GM18861 (cell line): Measurements from ENCODE around the gene NCBP3.
"Not testable (repeated sequence)": the region's sequence is repeated elsewhere in the genome, so short reads cannot be mapped to it uniquely, and the experiment has no call there.

Experiments used
- ATAC-seq: cut with Tn5 transposase; IDR thresholded peaks from one replicate; pipeline ENCODE4 v1.9.1; 2021; ENCODE audit not compliant: unreplicated experiment

NCBP3 gene

DNA sequence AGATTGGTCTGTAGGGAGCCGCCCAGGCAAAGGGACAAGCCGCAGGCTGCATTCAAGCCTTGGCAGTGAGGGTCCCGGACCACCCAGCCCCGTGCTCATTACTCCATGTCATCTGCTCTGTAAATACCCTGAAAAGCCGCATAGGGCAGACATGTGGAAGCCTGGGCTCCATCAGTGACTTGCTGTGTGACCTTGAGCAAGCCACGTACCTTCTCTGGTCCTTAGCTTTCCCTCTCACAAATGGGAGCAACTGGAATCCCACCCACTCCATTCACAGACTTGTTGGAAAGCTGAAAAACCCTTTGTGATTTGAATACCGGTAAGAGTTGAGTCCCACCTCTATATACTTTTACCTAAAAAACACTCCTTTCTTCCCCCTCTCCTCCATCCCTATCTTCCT lies 34.9 kb upstream of the NCBP3 start:
- ATAC-seq: no peak

DNA sequence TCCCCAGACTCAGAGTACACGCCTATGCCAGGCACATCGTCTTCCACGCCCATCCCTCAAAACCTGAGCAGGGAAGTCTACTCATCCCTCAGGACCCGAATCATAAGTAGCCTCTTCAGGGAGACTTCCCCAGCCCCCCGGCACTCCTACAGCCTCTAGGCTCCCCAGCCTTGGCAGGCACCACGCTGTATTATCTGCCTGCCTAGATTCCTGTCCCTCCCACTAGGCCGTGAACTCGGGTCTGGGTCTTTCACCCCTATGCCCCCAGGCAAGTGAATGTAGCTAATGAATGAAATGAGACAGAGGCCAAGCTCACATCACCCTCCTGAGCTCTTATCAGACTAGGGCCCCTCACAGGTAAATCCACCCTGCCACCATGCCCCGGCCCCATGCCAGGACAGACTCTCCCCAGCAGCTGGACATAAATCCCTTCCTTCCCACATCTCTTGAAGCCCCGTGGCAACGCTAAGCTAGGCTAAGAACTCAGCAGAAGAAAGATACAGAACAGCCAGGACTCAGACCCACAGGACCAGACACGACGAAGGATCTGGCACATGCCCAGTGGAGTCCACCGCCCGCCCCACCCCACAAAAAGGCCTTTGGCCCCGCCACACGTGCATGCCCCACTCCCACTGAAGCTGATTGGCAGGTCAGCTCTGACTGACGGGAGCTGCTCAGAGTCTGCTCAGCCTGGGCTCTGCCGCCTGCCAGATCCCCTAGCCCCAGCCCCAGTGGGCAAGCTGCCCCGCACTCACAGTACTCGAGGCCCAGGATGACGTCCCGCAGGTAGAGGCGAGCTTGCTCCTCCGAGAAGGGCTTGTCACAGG lies 33.8 kb upstream of the NCBP3 start:
- no peak for ATAC-seq

DNA sequence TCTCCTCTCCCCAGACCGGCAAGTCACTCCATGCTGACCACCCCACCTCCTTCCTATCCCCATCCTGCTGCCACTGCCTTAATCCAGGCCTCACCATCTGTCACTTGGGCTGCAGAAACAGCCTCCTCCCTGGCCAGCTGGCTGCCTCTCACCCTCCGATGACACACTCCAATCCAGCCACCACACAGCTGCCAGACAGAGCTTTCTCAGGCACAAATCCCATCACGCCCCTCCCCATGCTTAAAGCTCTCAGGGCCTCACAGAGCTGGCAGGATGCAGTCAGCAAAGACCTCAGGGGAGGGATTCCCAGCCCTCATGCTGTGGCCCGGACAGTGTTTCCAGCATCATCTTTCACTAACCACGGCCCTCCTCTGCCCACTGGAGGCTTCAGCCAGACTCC lies 33.1 kb upstream of the NCBP3 start:
- no peak for ATAC-seq

DNA sequence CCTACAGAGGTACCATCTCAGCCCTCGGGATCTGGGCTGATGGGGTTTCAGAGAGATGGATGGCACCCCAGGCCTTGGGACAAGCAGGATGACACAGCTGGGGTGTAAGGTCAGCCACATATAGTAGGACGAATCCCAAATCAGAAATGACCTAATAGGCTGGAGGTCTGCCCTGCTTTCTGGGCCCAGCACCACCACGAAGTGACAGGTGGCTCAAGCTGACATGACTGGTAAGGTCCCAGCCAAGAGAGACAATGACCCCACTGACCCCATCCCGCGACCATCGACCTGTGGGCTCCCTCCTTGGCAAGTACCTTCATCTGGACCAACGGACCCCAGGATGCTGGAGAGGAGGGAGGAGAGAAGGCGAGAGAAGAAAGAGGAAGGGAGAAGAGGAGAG lies 31.2 kb upstream of the NCBP3 start:
- ATAC-seq: no peak

DNA sequence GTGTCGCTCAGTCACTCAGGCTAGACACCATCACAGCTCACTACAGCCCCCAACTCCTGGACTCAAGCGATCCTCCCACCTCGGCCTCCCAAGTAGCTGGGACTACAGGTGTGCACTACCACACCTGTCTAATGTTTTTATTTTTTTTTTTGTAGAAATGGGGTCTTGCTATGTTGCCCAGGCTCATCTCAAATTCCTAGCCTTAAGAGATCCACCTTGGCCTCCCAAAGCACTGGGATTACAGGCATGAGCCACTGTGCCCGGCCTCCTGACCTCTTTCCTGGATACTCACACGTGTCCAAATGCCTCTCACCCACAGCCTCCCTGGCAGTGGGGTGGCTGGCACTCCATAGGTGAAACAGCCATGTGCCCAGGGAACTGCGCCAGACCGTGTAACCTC lies 29.3 kb upstream of the NCBP3 start:
- no peak for ATAC-seq

GRCh38 chr17:3873862-3874261 lies 27.8 kb upstream of the NCBP3 start:
- ATAC-seq: no peak

- no peak for ATAC-seq
These were observed 24.8 kb upstream of the NCBP3 start for GRCh38 chr17:3870871-3871306.

- no peak for ATAC-seq
These were observed 21.6 kb upstream of the NCBP3 start for GRCh38 chr17:3867606-3868005.

DNA sequence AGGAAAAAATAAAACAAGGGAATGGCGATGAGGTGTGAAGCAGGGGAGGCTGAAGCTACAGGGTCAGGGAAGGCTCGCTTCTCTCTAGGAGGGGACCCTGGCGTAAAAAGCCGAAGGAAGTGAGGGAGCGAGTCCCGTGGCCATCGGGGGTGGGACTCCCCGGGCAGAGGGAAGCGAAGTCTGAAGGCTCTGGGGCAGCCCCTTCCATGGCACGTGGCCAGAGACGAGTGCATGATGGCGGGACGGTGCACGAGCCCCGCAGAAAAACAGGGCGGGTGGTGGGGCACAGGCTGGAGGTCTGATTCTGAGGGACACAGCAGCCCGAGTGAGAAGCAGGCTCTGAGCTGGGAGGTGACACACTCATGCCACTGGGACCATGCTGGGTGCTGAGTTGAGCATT lies 21.1 kb upstream of the NCBP3 start:
- ATAC-seq: no peak

DNA sequence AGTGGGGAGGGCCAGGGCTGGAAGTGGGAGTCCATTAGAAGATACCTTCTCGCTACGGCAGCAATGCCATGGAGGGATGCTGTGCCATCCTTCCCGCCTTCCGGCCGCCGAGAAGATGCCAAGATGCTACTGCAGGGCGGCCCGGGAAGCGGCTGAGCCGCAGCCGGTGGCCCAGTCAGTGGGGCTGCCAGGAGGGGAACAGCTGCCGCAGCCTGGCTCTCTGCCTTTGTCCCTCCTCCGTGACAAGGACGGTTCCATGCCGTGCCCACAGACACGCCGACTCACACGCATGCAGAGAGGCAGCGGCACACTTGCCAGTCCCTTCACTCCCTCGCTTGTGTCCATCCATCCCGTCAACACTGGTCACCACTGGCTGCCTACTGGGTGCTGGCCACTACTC lies 20.2 kb upstream of the NCBP3 start:
- ATAC-seq: no peak

GRCh38 chr17:3865176-3865575 lies 19.1 kb upstream of the NCBP3 start:
- no peak for ATAC-seq

DNA sequence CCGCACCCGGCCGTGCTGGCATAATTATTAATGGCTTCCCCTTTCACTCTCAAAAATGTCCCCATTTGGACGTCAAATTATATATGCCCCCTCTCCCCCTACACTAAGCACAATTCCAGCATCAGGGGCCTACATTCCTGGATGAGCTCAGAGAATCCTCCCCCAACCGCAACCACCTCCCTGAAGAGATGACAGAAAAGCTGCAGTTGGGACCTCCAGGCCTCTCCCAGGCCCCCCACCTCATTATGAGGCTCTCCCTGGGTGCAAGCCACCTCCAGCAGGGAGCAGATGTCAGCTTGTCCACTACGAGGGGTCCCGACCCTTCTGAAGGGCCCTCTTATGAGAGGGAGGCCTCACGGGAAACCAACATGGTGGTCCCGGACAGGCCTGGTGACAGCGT lies 18.5 kb upstream of the NCBP3 start:
- no peak for ATAC-seq

DNA sequence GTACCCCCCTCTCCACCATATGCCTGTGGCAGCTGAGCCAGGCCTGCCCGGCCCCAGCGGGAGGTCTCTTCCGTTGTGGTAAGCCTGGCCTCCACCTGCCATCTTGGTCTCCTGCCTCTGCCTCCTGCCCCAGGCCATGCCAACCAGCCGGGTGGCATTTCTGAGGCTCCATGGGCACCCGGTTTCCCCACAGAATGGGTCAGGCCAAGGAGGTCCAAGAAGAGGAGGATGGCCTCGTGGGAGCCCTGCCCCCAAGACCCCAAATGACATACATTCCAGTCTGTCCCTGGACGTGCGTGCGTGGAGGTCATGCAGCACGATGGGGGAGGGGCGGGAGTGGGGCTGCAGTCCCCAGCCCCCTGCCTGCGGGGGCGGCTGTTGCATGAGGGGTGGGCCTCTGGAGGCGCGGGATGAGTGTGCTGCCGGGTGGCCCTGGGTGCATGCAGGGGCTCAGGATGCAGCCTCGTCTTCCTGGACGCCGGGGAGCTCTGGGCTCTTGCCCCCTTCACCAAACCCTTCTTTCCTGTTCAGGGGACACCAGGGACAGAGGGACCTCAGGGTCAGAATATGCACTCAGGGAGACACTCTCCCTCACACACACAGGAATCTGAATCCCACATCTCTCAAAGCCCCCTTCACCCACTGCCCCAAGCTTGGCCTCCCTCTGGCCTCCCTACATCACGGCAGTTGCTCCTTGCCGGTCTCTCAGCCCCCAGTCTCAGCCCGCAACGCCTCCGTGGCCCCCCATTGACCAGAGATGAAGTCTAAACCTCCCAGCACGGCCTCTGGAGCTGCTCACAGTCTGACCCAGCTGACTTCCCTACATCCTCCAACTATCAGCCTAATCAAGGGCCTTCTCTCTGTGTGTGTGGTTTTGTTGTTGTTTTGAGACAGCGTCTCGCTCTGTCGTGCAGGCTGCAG lies 16.0 kb upstream of the NCBP3 start:
- ATAC-seq: no peak

- no peak for ATAC-seq
These were observed 15.1 kb upstream of the NCBP3 start for GRCh38 chr17:3860939-3861700.

DNA sequence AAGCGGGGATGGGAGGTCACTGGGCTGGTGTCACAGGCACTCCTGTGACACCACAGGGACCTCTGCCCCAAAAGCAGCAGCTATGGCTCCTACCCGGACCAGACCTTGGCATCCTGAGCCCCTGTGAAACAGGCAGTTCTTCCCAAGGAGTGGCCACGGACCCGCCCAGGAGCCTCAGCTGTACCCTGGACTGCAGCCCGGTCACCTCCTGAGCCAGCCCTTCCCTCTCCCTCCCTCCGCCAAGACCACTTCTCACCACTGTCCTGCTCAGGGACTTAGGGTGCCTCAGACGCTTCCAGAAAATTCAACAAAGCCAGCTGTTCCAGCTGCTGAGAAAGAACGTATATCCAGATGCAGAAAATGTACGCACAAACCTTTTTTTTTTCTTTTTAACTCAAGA lies 13.9 kb upstream of the NCBP3 start:
- no peak for ATAC-seq

GRCh38 chr17:3857261-3858105 lies 11.4 kb upstream of the NCBP3 start:
- no peak for ATAC-seq

DNA sequence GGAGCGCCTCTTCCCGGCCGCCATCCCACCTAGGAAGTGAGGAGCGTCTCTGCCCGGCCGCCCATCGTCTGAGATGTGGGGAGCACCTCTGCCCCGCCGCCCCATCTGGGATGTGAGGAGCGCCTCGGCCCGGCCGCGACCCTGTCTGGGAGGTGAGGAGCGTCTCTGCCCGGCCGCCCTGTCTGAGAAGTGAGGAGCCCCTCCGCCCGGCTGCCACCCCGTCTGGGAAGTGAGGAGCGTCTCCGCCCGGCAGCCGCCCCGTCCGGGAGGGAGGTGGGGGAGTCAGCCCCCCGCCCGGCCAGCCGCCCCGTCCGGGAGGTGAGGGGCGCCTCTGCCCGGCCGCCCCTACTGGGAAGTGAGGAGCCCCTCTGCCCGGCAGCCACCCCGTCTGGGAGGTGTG lies 8.2 kb upstream of the NCBP3 start:
- ATAC-seq: not testable (repeated sequence)

GRCh38 chr17:3852561-3852960 lies 6.5 kb upstream of the NCBP3 start:
- no peak for ATAC-seq

DNA sequence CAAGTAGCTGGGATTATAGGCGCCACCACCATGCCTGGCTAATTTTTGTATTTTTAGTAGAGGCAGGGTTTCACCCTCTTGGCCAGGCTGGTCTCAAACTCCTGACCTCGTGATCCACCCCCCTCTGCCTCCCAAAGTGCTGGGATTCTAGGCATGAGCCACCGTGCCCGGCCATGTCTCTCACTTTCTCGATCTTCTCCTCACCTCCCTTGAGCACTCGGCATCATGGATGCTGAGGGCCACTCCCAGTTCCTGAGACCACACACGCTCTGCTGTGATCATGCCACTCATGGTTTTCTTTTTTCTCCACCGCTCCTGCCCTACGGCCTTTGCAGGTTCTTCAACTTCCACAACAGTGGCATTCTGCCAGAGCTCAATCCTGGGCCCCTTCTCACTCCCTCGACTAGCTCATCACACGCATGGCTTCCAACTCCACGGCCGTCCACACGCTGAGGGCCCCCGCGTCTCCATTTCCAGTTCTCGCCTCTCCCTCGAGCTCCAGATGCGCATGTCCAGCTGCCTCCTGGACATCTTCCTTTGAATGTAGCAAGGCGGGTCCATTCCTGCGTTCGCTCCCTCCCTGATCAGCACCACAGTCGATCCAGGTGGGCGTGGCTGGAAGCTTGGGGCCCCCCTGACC lies 5.5 kb upstream of the NCBP3 start:
- no peak for ATAC-seq

DNA sequence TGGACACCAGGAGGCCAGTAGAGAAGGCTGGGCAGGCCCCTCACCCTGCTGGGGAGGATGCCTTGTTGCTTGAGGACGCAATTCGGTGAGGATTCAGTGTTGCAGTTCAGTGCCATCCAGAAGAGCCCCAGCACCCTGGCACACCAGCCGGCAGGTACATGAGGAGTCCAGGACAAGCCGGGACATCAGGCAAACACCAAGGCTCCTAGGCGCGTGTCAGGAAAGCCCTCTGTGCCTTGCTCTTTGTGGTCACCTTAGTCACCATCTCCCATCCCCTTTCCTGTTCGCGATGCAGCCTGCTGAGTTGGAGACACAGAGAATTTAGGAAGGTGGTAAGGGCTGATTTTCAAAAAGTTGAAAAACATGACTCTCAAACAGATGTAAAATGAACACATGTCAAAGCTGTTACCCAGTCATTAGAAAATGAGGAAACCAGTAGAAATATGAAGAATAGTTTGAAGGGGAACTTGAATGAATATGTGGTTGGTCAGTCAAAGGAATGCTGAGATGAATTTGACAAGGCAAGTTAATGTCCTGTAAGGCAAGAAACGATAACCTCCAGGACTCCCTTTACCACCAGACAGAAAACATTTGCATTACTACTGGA lies 2.3 kb upstream of the NCBP3 start:
- ATAC-seq: no peak
